AG10803 (cell line): ENCODE measurements around the gene TOPBP1.
"Not testable (repeated sequence)": the region's sequence is repeated elsewhere in the genome, so short reads cannot be mapped to it uniquely, and the experiment has no call there.

ENCODE experiments used
- DNase-seq: peaks from one replicate; pipeline ENCODE4 v3.0.0; 2010; ENCODE audit warnings: low read depth
- H3K4me3 ChIP-seq: 2 replicates; pipeline ENCODE4 v1.5.1; 2011; ENCODE audit warnings: mild to moderate bottlenecking, low read length, control low read depth
- TF ChIP-seq, protein P1 (sequence below): conservative IDR thresholded peaks from 2 replicates; pipeline ENCODE4 v1.5.1; 2011; ENCODE audit warnings: mild to moderate bottlenecking, low read length, control low read depth, inconsistent platforms

The TOPBP1 gene

DNA sequence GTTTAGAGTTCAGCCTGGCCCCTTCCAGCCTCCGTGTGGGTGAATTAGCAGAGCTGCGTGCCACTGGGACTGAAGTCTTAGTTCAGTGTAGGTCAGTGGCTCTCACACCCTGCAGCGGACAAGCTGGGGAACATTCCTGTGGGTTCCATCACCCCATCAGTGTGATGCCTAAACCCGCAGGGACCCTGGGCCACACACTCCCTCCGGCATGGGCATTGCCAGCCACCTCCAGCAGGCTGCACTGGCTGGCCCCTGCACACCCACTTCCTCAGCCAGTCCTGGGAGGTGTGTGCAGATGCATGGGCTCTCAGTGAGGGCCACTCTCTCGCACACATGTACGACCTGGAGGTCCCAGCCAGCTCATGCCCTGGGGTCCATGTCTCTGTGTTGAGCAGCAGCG lies 32.1 kb upstream of the TOPBP1 start:
- no peak for DNase-seq
- TF ChIP-seq, protein P1, sequence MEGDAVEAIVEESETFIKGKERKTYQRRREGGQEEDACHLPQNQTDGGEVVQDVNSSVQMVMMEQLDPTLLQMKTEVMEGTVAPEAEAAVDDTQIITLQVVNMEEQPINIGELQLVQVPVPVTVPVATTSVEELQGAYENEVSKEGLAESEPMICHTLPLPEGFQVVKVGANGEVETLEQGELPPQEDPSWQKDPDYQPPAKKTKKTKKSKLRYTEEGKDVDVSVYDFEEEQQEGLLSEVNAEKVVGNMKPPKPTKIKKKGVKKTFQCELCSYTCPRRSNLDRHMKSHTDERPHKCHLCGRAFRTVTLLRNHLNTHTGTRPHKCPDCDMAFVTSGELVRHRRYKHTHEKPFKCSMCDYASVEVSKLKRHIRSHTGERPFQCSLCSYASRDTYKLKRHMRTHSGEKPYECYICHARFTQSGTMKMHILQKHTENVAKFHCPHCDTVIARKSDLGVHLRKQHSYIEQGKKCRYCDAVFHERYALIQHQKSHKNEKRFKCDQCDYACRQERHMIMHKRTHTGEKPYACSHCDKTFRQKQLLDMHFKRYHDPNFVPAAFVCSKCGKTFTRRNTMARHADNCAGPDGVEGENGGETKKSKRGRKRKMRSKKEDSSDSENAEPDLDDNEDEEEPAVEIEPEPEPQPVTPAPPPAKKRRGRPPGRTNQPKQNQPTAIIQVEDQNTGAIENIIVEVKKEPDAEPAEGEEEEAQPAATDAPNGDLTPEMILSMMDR = no peak
- H3K4me3 ChIP-seq = no peak overlapping the region

- no peak overlapping the region for H3K4me3 ChIP-seq
- DNase-seq = no peak
- TF ChIP-seq, protein P1 = no peak
Observed at GRCh38 chr3:133692759-133693158, 31.0 kb upstream of the TOPBP1 start.

DNA sequence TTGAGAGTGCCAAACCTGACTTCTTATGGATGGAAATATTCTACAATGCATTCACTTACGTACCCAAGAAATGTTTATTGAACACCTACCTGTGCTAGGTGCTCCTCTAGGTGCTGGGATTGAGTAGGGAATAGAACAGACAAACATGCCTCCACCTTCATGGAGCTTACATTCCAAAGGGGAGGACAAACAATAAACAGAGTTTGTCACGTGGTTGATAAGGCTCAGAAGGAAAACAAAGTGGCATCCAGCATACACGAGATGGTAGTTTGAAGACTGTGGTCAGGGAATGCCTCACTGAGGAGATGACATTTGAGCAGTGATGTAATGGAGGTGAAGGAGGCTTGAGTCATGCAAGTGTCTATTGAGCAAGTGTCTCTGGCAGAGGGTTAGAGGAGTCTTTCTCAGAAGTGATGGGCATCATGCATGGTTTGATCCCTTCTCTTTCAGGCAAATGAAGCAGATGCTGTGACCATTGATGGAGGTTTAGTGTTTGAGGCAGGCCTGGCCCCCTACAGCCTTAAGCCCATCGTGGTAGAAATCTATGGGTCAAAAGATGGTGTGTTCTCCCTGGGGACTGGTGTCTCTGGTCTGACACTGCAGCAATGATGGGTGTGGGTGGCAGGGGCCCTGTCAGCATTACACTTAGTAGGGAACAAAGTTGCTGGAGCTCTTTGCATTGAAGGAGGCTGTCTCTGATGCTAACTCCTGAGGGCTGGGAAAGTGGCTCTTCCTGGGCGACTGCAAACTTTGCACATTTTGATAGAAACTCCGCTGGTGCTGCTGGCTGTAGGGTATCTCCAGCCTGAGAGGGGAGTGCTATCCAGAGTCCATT lies 29.7 kb upstream of the TOPBP1 start:
- no peak overlapping the region for H3K4me3 ChIP-seq
- TF ChIP-seq, protein P1 = no peak
- DNase-seq = peak; percentile 4

DNA sequence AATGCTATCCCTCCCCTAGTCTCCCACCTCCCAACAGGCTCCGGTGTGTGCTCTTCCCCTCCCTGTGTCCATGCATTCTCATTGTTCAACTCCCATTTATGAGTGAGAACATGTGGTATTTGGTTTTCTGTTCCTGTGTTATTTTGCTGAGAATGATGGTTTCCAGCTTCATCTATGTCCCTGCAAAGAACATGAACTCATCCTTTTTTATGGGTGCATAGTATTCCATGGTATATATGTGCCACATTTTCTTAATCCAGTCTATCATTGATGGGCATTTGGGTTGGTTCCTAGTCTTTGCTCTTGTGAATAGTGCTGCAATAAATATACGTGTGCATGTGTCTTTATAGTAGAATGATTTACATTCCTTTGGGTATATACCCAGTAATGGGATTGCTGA lies 16.3 kb upstream of the TOPBP1 start:
- not testable (repeated sequence) for DNase-seq, H3K4me3 ChIP-seq

GRCh38 chr3:133676336-133677118 lies 14.8 kb upstream of the TOPBP1 start:
- TF ChIP-seq, protein P1 = no peak
- no peak overlapping the region for H3K4me3 ChIP-seq
- DNase-seq = no peak

DNA sequence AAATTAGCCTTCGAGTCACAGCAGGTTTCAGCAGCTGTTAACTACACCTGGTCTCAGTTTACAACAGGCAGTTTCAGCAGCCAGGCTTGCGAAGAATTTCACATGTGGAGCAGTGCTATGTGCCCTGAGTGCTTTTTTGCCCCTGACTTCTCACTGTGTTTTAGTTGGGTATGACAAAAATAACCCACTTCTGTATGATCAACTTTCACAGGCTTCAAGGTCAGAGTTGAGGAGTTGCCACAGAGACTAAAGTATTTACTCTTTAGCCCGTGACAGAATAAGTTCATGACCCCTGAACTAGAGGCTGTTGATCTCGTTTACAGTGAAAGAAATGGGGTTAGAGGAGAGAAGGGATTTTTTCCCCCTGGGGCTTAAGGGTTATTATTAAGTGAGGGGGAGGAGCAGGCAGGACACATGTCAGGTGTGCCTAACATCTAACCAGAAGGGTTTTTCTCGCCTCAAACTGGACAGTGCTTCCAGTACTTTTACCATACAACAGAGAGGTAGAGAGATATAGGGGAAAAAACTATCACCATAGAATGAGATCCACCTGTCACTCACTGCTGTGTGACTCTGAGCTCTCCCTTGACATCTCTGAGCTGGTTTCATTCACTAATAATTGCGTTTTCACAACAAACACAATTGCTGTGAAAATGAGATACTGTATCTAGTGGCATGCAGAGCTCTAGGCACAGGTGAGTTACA lies 14.0 kb upstream of the TOPBP1 start:
- TF ChIP-seq, protein P1 = no peak
- no peak overlapping the region for H3K4me3 ChIP-seq
- DNase-seq = no peak

DNA sequence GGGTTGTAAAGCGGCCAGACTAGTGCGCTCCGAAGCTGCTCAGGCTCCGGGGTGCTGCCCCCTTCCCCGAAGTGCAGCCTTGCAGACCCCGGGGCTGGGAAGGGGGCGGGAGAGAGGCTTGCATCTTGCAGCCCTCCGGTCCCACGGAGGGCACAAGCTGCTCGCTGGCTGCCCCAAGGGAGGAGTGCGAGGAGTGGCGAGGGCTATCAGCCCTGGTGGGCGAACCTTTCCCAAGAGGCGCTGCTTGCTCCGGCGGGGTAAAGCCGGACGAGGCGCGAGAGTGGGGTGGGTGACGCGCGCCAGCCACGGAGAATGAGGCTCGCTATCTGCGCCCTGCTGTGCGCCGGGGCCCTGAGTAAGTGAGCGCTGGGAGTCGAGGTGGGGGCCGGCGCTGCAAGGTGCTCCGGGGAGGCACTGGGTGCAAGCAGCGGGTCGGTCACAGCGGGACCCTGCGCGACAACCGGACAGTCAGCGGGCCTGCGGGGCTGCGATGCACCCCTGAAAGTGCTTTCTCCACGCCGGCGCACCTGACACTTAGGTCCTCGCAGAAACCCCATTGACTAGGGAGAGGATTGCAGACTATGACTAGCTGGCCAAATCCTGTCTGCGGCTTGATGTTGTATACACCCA lies 12.7 kb upstream of the TOPBP1 start:
- DNase-seq = no peak
- no peak overlapping the region for H3K4me3 ChIP-seq
- TF ChIP-seq, protein P1 = no peak
